ENCODE results near the gene EYS.

The EYS gene

DNA sequence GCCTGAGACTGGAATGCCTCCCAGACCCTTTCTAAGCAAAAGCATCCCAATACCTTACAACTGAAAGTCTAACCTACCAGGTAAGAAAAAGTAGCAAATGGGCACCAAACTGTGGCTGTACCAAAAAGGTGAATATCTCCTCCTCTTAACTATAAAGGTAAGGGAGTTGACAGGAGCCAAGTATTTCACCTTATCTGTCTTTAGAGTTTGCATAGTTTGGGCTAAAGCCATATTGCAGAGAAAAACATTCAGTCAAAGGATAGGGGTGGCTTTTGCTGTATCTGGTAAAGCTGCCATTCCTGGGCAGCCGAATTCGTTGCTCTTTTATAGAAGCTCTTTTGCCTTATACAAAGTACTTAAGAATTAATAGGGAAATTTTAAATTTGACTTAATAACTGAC is 2033.3 kb downstream of the EYS start:
- TF ChIP-seq GATA3 (IDR thresholded peaks at IDR 0.05; ENCODE audit: low read depth, low read length): no peak
- TF ChIP-seq GATA2 (IDR thresholded peaks at IDR 0.05; ENCODE audit: low read depth, low read length): no peak

DNA sequence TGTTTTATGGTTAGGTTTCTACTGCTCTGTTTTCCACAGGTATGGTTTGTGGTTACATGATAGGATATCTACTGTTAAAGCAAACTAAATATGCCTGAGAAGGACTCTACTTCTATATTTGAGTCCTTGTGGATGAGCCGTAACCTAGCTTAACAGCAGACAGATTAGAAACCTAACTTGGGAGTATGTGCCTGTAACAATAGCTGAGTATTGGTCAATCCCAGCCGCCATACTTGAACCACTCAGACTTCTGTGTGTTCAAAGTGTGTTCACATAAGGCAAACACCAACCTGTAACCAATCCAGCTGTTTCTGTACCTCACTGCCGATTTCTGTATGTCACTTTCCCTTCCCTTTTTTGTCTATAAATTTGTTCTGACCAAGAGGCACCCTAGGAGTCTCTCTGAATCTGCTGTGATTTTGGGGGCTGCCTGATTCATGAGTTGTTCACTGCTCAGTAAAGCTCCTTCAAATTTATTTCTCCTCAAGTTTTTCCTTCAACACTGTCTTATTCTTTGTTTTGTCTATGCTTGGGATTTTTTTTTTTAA is 2034.4 kb downstream of the EYS start:
- TF ChIP-seq GATA3 (IDR thresholded peaks at IDR 0.05; ENCODE audit: low read depth, low read length) (no peak), GATA2 (IDR thresholded peaks at IDR 0.05; ENCODE audit: low read depth, low read length) (no peak)

DNA sequence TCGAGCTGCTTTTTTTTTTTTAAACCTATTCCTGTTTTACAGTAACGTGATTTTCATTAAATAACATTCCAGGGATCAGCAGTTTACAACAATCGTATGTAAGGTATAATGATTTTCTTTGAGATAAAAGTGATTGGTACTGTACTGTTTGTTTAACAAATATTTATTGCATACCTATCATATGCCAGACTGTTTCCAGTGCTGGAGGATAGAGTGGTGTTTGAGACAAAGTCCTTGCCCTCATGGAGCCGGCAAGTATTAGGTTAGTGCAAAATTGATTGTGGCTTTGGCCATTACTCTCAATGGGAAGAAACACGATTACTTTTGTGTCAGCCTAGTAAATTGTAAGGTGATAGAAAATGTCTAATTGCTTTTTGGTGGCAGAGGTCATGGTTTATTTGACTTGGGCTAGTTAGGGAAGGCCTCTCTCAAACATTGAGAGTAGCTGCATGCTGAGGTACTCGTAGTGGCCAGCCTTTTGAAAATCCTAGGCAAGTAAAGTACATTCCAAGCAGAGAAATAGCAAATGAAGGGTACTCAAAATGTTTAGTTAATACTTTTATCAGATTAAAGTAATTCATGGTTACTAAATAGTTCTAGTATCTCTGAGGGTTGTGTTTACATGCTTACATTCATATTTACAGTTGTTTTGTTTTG is 2035.8 kb downstream of the EYS start:
- no peak for TF ChIP-seq GATA3 (IDR thresholded peaks at IDR 0.05; ENCODE audit: low read depth, low read length)

Data from SH-SY5Y (cell line).